GM12878 (cell line): Measurements from ENCODE around the gene ELK4. TPM values are rescaled to one million over a fixed set of nuclear protein-coding genes. Genes with fewer than 3 reads are reported as not detected.
A peak's percentile ranks its signal among the peaks of the same experiment; 100 is the strongest.

Experiments
- ATAC-seq: fragments of 200-7000 bp; cut with Tn5 transposase; 3 replicates; pipeline ENCODE4 v1.9.1; 2020; ENCODE audit warnings: mild to moderate bottlenecking, moderate library complexity
- BruUV-seq: library from RNA; stranded (reverse); fragments of 400-500 nt; replicated peaks from 2 replicates; lab custom pipeline; 2021; lab: Mats Ljungman, UMichigan
- CTCF ChIA-PET: fragments of 300-600 bp; sonication (Branson Sonifier 250); formaldehyde crosslinking; extraction: SDS; loops from one replicate; lab custom pipeline; 2021; ENCODE audit warnings: inconsistent platforms; lab: Yijun Ruan, JAX
- POLR2A ChIA-PET: fragments of 350-600 bp; formaldehyde crosslinking; extraction: SDS; loops from one replicate; lab custom pipeline; 2021; ENCODE audit warnings: inconsistent platforms; lab: Charles Lee
- RAD21 ChIA-PET: fragments of 300-600 bp; sonication (Branson Sonifier 250); formaldehyde crosslinking; loops from one replicate; lab custom pipeline; 2023; ENCODE audit warnings: antibody characterized with exemption; ENCODE audit not compliant: unreplicated experiment; lab: Charles Lee
- SMC1A ChIA-PET: fragments of 300-600 bp; sonication (Branson Sonifier 250); formaldehyde crosslinking; loops from one replicate; lab custom pipeline; 2023; ENCODE audit not compliant: unreplicated experiment, uncharacterized antibody; lab: Charles Lee
- DNase-seq: peaks from one replicate; pipeline ENCODE4 v3.0.0-alpha.2; 2011; ENCODE audit warnings: low read depth, low spot score
- FAIRE-seq: peaks from 3 replicates; lab custom pipeline; 2011; peaks lifted over from hg19 to GRCh38; lab: Jason Lieb, UNC
- H2AFZ ChIP-seq: 2 replicates; pipeline ENCODE4 v1.6.0; 2011; ENCODE audit warnings: low read depth, low read length, control low read depth; ENCODE audit not compliant: control insufficient read depth
- H3K27ac ChIP-seq: 2 replicates; pipeline ENCODE4 v1.5.1; 2011; ENCODE audit warnings: control low read depth; ENCODE audit not compliant: control insufficient read depth, insufficient read depth
- H3K27me3 ChIP-seq, 2 experiments: replicated peaks in 1 of 2; 2 replicates each; pipeline versions ENCODE4 v1.6.0 to v1.6.1; 2011; ENCODE audit warnings: low read length in 1 of 2; ENCODE audit not compliant: control insufficient read depth in 2 of 2, insufficient read depth in 2 of 2
- H3K36me3 ChIP-seq, 2 experiments: 2 replicates each; pipeline ENCODE4 v1.5.1; 2011; ENCODE audit warnings: low read length in 1 of 2; ENCODE audit not compliant: control insufficient read depth in 2 of 2, insufficient read depth in 2 of 2
- H3K4me1 ChIP-seq: 2 replicates; pipeline ENCODE4 v1.6.1; 2011; ENCODE audit warnings: mild to moderate bottlenecking, low read length, moderate library complexity, mixed read lengths; ENCODE audit not compliant: control insufficient read depth, insufficient read depth
- H3K4me2 ChIP-seq: 2 replicates; pipeline ENCODE4 v1.6.0; 2011; ENCODE audit warnings: control low read depth; ENCODE audit not compliant: control insufficient read depth, insufficient read depth
- H3K4me3 ChIP-seq: fragments of 200-600 bp; sonication (generic); 2 replicates; pipeline ENCODE4 v1.5.1; 2016
- H3K79me2 ChIP-seq: 2 replicates; pipeline ENCODE4 v1.6.0; 2011; ENCODE audit warnings: low read length; ENCODE audit not compliant: control insufficient read depth, insufficient read depth
- H3K9ac ChIP-seq: 2 replicates; pipeline ENCODE4 v1.8.0; 2011; ENCODE audit warnings: low read length, control low read depth, mixed read lengths; ENCODE audit not compliant: control insufficient read depth, insufficient read depth
- H3K9me3 ChIP-seq: replicated peaks from 3 replicates; pipeline ENCODE4 v1.5.1; 2011; ENCODE audit warnings: mild to moderate bottlenecking, low read length; ENCODE audit not compliant: control insufficient read depth, insufficient read depth
- H4K20me1 ChIP-seq: 2 replicates; pipeline ENCODE4 v1.6.0; 2011; ENCODE audit not compliant: control insufficient read depth, insufficient read depth
- ATF7 ChIP-seq: fragments of 450-650 bp; IDR thresholded peaks from 2 replicates; pipeline ENCODE4 v1.6.1; 2016; ENCODE audit warnings: low read depth, mild to moderate bottlenecking
- BCLAF1 ChIP-seq: fragments of 450-650 bp; IDR thresholded peaks from 2 replicates; pipeline ENCODE4 v1.6.1; 2017; ENCODE audit warnings: antibody characterized with exemption, mild to moderate bottlenecking, moderate library complexity
- CTCF ChIP-seq, 3 experiments: IDR thresholded peaks in 2 of 3; conservative IDR thresholded peaks in 1 of 3; 2 replicates each; pipeline ENCODE4 v1.5.1; 2011; ENCODE audit warnings: low read depth in 3 of 3, low read length in 3 of 3, mild to moderate bottlenecking in 3 of 3, control low read depth in 2 of 3, moderate library complexity in 2 of 3, inconsistent platforms in 1 of 3, mixed read lengths in 1 of 3; ENCODE audit not compliant: control insufficient read depth in 2 of 3, insufficient read depth in 1 of 3; ENCODE audit errors: extremely low read depth in 1 of 3
- ESRRA ChIP-seq: IDR thresholded peaks from 2 replicates; pipeline ENCODE4 v1.6.1; 2012; ENCODE audit warnings: mild to moderate bottlenecking, low read length, improper control_type of control experiment
- FOS ChIP-seq: IDR thresholded peaks from 3 replicates; pipeline ENCODE4 v1.6.1; 2011; ENCODE audit warnings: borderline replicate concordance; ENCODE audit not compliant: insufficient read length; ENCODE audit errors: extremely low read depth
- FOXK2 ChIP-seq: fragments of 450-650 bp; IDR thresholded peaks from 2 replicates; pipeline ENCODE4 v1.6.1; 2017; ENCODE audit warnings: mild to moderate bottlenecking, moderate library complexity
- GABPA ChIP-seq: IDR thresholded peaks from 2 replicates; pipeline ENCODE4 v1.6.1; 2014; ENCODE audit warnings: antibody characterized with exemption, low read depth, mild to moderate bottlenecking, inconsistent platforms
- MYC ChIP-seq: IDR thresholded peaks from 2 replicates; pipeline ENCODE4 v1.6.1; 2011; ENCODE audit warnings: mild to moderate bottlenecking, low read length, moderate library complexity, inconsistent platforms; ENCODE audit not compliant: insufficient read depth, insufficient replicate concordance, insufficient read length, severe bottlenecking
- RAD21 ChIP-seq: IDR thresholded peaks from 2 replicates; pipeline ENCODE4 v1.6.1; 2011; ENCODE audit warnings: mild to moderate bottlenecking, low read depth, low read length, moderate library complexity; ENCODE audit not compliant: insufficient read depth
- RBBP5 ChIP-seq: fragments of 200-600 bp; sonication (generic); conservative IDR thresholded peaks from 2 replicates; pipeline ENCODE4 v1.6.1; 2016
- TCF7 ChIP-seq: IDR thresholded peaks from 2 replicates; pipeline ENCODE4 v1.6.1; 2014; ENCODE audit warnings: antibody characterized with exemption, borderline replicate concordance
- ZZZ3 ChIP-seq: IDR thresholded peaks from 2 replicates; pipeline ENCODE4 v1.6.1; 2011; ENCODE audit warnings: low read depth; ENCODE audit not compliant: control insufficient read depth, insufficient read length
- WGBS: methylation state at CpG from one replicate; pipeline ENCODE4 v1.1.6; 2016; ENCODE audit warnings: low lambda C conversion rate; ENCODE audit not compliant: insufficient replicate concordance, insufficient coverage; ENCODE audit errors: missing lambda C conversion rate; 5-methylcytosine and 5-hydroxymethylcytosine counted together
- in situ Hi-C: fragments of 300-500 bp; cut with MboI; formaldehyde crosslinking; loops from 9 replicates; pipeline ENCODE4 v1.14.3; 2018; ENCODE audit warnings: mixed read lengths
- intact Hi-C: fragments of 100-400 bp; cut with micrococcal nuclease; formaldehyde crosslinking; loops from one replicate; pipeline ENCODE4 v1.14.2; 2022; ENCODE audit not compliant: unreplicated experiment
- polyA plus RNA-seq, 11 experiments: library from polyadenylated mRNA; depleted of rRNA in 4 of 11; unstranded in 6 of 11; stranded (reverse) in 5 of 11; fragments of >200 nt; fragmentation: Nextera tagmentation in 4 of 11; fragmentation: Illumina TruSeq in 1 of 11; extraction: Ambion mirVana in 4 of 11; extraction: Trizol in 1 of 11; gene quantifications; 1 replicate in 1 of 11; 2 replicates in 10 of 11; pipeline versions ENCODE4 v1.2.1 to v1.2.3, GENCODE V29; 2011 to 2016; ENCODE audit warnings: inconsistent platforms in 2 of 11, missing spikeins in 2 of 11, low read depth in 1 of 11
- total RNA-seq, 4 experiments: library from RNA; depleted of rRNA in 3 of 4; stranded (reverse); fragments of >200 nt in 3 of 4; fragmentation: Illumina TruSeq in 1 of 4; extraction: Trizol in 1 of 4; gene quantifications; 2 replicates each; pipeline versions ENCODE4 v1.2.1 to v1.2.3, GENCODE V29; 2013 to 2021
- TF ChIP-seq, protein P1 (sequence below): fragments of 150-350 bp; IDR thresholded peaks from 2 replicates; pipeline ENCODE4 v1.6.1; 2014; ENCODE audit warnings: mild to moderate bottlenecking, low read depth, low read length

Gene ELK4
- total and polyA plus RNA-seq, 10 of the 15 experiments (the other 5 are each of a cell fraction or from before 2014, with no cell fraction given), result 5.2 to 71.5 (median 18.5) TPM

- no peak for TF ChIP-seq ZZZ3
- TF ChIP-seq RBBP5, result no peak
- TF ChIP-seq ATF7, result no peak
- no peak for TF ChIP-seq FOS
- TF ChIP-seq BCLAF1, result no peak
- TF ChIP-seq, all 136 proteins: peak for 0
Observed at GRCh38 chr1:205672970-205673369, 41.2 kb upstream of the ELK4 start (continued).

- BruUV-seq, result no TSS peak
- FAIRE-seq (no peak), DNase-seq (no peak)
- Histone ChIP-seq H3K4me1 (peaks cover 54% of the 10 kb centered on the region), H3K27ac (no peak overlapping the region), H3K9ac (no peak overlapping the region)
- in situ Hi-C loops, result no loop called here
- POLR2A ChIA-PET, result interaction anchor here (0.6 to 0.7 kb wide), 2 partner anchors 81 to 113 kb away, joined by 5 read pairs; no protein-coding TSS in a partner anchor
- TF ChIP-seq CTCF (IDR thresholded peaks at IDR 0.05 in 2 of 3, conservative IDR thresholded peaks at IDR 0.05 in 1 of 3; ENCODE audit: control insufficient read depth in 2 of 3, extremely low read depth in 1 of 3, insufficient read depth in 1 of 3, low read depth in 3 of 3, low read length in 3 of 3) (peak in 2 of 3 experiments; percentile 3 to 38; a peak in 1 of 6 replicates), MYC (no peak), ESRRA (no peak), TCF7 (no peak), RAD21 (0 out of 2 replicates have a peak, but pooled peaks have one; percentile 15), GABPA (no peak), FOXK2 (no peak)
- TF ChIP-seq, protein P1, sequence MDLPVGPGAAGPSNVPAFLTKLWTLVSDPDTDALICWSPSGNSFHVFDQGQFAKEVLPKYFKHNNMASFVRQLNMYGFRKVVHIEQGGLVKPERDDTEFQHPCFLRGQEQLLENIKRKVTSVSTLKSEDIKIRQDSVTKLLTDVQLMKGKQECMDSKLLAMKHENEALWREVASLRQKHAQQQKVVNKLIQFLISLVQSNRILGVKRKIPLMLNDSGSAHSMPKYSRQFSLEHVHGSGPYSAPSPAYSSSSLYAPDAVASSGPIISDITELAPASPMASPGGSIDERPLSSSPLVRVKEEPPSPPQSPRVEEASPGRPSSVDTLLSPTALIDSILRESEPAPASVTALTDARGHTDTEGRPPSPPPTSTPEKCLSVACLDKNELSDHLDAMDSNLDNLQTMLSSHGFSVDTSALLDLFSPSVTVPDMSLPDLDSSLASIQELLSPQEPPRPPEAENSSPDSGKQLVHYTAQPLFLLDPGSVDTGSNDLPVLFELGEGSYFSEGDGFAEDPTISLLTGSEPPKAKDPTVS, result no peak
- TF ChIP-seq, all 136 proteins: peak for 2
- Histone ChIP-seq H2AFZ (no peak overlapping the region), H3K36me3 (no peaks in the 10 kb centered on the region), H3K27me3 (no peaks in the 10 kb centered on the region), H4K20me1 (0 out of 2 replicates have a peak, but pooled peaks cover 7% of the 10 kb centered on the region), H3K9me3 (no peaks in the 10 kb centered on the region), H3K4me2 (peak overlapping the region; percentile 45), H3K4me3 (no peak overlapping the region), H3K79me2 (peaks cover 5% of the 10 kb centered on the region)
- no peak for ATAC-seq
- ChIA-PET CTCF (interaction anchor here (1.1 to 31.9 kb wide), 7 partner anchors 15 to 305 kb away, joined by 3 to 1339 read pairs (median 5); no protein-coding TSS in a partner anchor), RAD21 (interaction anchor here (0.7 to 11.4 kb wide), 4 partner anchors 14 to 60 kb away, joined by 3 to 194 read pairs (median 10); no protein-coding TSS in a partner anchor), SMC1A (interaction anchor here (1.6 to 26.7 kb wide), 4 partner anchors 13 to 84 kb away, joined by 3 to 1008 read pairs (median 25); no protein-coding TSS in a partner anchor)
- intact Hi-C loops, result no loop called here
- 81% methylated on average over 11 of the region's 11 CpGs for WGBS
Observed at GRCh38 chr1:205672395-205672889, 40.6 kb upstream of the ELK4 start.
